ENCODE data around the gene IGF2.
A peak's percentile ranks its signal among the peaks of the same experiment; 100 is the strongest.

Gene IGF2

GRCh38 chr11:2168286-2169004 is 29.3 kb upstream of the IGF2 start:
- Histone ChIP-seq H3K27ac (no peak overlapping the region), H3K4me3 (ENCODE audit: low read depth, low read length) (no peak overlapping the region), H3K79me2 (no peaks in the 10 kb centered on the region), H3K9ac (no peak overlapping the region), H2AFZ (no peak overlapping the region), H3K27me3 (ENCODE audit: control insufficient read depth, insufficient read depth, low read length) (no peaks in the 10 kb centered on the region), H3K4me2 (ENCODE audit: low read length) (no peak overlapping the region), H3K4me1 (no peaks in the 10 kb centered on the region), H3K9me3 (ENCODE audit: control insufficient read depth, low read length) (no peaks in the 10 kb centered on the region), H3K36me3 (ENCODE audit: control insufficient read depth, insufficient read depth, low read length) (no peaks in the 10 kb centered on the region)
- TF ChIP-seq CTCF (IDR thresholded peaks at IDR 0.05): no peak

- no peaks in the 10 kb centered on the region for H3K36me3 ChIP-seq (ENCODE audit: control insufficient read depth, insufficient read depth, low read length)
- no peaks in the 10 kb centered on the region for H3K79me2 ChIP-seq
- H3K9ac ChIP-seq: no peak overlapping the region
- no peaks in the 10 kb centered on the region for H3K9me3 ChIP-seq (ENCODE audit: control insufficient read depth, low read length)
- no peak overlapping the region for H2AFZ ChIP-seq
- no peaks in the 10 kb centered on the region for H3K27me3 ChIP-seq (ENCODE audit: control insufficient read depth, insufficient read depth, low read length)
- H3K4me1 ChIP-seq: no peaks in the 10 kb centered on the region
- H3K4me3 ChIP-seq (ENCODE audit: low read depth, low read length): no peak overlapping the region
- H3K27ac ChIP-seq: no peak overlapping the region
- no peak overlapping the region for H3K4me2 ChIP-seq (ENCODE audit: low read length)
- no peak for TF ChIP-seq CTCF (IDR thresholded peaks at IDR 0.05)
Measured at GRCh38 chr11:2167141-2168045, 28.2 kb upstream of the IGF2 start.

- no peak overlapping the region for H2AFZ ChIP-seq
- no peaks in the 10 kb centered on the region for H3K9me3 ChIP-seq (ENCODE audit: control insufficient read depth, low read length)
- H3K4me1 ChIP-seq: no peaks in the 10 kb centered on the region
- no peak overlapping the region for H3K9ac ChIP-seq
- no peak overlapping the region for H3K27ac ChIP-seq
- H3K36me3 ChIP-seq (ENCODE audit: control insufficient read depth, insufficient read depth, low read length): no peaks in the 10 kb centered on the region
- no peak overlapping the region for H3K4me3 ChIP-seq (ENCODE audit: low read depth, low read length)
- peak; percentile 40 for TF ChIP-seq CTCF (IDR thresholded peaks at IDR 0.05)
- no peaks in the 10 kb centered on the region for H3K27me3 ChIP-seq (ENCODE audit: control insufficient read depth, insufficient read depth, low read length)
- no peaks in the 10 kb centered on the region for H3K79me2 ChIP-seq
- no peak overlapping the region for H3K4me2 ChIP-seq (ENCODE audit: low read length)
Measured at GRCh38 chr11:2166091-2166851, 27.1 kb upstream of the IGF2 start.

DNA sequence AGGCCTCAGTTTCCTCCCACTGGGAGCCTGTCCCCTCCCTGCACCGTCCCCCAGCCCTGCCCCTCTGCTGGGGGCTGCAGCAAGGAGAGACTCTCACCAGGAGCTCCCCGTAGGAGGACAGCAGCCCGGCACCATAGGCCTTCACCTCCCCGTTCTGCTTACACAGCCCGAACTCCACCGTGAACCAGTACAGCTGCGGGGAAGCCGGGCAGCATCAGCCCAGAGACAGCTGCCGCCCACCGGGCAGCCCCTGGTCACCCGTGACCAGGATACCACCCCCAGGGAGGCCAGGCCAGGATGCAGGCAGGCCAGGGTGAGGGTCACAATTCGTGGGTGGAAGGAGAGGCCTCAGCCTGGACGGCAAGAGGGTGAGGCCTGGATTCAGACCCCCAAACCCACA is 26.4 kb upstream of the IGF2 start:
- no peaks in the 10 kb centered on the region for H3K9me3 ChIP-seq (ENCODE audit: control insufficient read depth, low read length)
- H2AFZ ChIP-seq: no peak overlapping the region
- no peak overlapping the region for H3K27ac ChIP-seq
- no peaks in the 10 kb centered on the region for H3K27me3 ChIP-seq (ENCODE audit: control insufficient read depth, insufficient read depth, low read length)
- no peaks in the 10 kb centered on the region for H3K4me1 ChIP-seq
- H3K4me3 ChIP-seq (ENCODE audit: low read depth, low read length): no peak overlapping the region
- no peak overlapping the region for H3K4me2 ChIP-seq (ENCODE audit: low read length)
- no peaks in the 10 kb centered on the region for H3K36me3 ChIP-seq (ENCODE audit: control insufficient read depth, insufficient read depth, low read length)
- H3K79me2 ChIP-seq: no peaks in the 10 kb centered on the region
- no peak overlapping the region for H3K9ac ChIP-seq
- TF ChIP-seq CTCF (IDR thresholded peaks at IDR 0.05): no peak

All from parathyroid adenoma (tissue), 2 donors.